ENCODE data around the gene HIC2. TPM values are rescaled to one million over a fixed set of nuclear protein-coding genes. Genes with fewer than 3 reads are reported as not detected.
A peak's percentile ranks its signal among the peaks of the same experiment; 100 is the strongest.
"Not testable (repeated sequence)": the region's sequence is repeated elsewhere in the genome, so short reads cannot be mapped to it uniquely, and the experiment has no call there.

HIC2 gene, protein sequence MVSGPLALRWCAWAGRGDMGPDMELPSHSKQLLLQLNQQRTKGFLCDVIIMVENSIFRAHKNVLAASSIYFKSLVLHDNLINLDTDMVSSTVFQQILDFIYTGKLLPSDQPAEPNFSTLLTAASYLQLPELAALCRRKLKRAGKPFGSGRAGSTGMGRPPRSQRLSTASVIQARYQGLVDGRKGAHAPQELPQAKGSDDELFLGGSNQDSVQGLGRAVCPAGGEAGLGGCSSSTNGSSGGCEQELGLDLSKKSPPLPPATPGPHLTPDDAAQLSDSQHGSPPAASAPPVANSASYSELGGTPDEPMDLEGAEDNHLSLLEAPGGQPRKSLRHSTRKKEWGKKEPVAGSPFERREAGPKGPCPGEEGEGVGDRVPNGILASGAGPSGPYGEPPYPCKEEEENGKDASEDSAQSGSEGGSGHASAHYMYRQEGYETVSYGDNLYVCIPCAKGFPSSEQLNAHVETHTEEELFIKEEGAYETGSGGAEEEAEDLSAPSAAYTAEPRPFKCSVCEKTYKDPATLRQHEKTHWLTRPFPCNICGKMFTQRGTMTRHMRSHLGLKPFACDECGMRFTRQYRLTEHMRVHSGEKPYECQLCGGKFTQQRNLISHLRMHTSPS
- 5.9 and 6.4 TPM in 2 replicates for total RNA-seq

DNA sequence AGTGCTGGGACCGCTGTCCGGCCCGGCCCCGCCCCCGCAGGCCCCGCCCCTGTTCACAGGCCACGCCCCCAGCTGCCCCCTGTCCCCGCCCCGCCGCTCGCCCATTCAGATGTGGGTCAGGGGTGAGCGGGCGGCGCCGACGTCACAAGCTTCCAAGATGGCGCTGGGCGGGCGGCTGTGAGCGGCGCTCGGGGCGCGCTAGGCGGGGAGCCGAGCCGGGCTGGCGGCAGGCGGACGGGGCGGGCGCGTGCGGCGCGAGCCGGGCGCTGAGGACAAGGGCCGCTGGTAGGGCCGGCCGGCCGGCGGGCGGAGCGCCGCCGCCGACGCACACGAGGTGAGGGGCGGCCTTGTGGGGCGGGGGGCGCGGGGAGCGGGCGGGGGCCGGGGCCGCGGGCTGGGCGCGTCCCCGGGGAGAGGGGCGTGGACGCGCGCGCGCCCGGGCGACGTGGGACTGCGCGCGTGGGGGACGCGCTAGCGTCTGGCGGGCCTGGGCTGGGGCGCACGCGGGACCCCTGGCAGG, at the start of gene HIC2:
Gene HIC2, plus strand, starts transcription at position 145 of the 520 bp plus-strand sequence. CDS start 25,461 bp downstream, outside the sequence.
- DNase-seq, result peak; percentile 73
- H3K27ac Mint-ChIP-seq; H3K27me3 Mint-ChIP-seq; H3K36me3 Mint-ChIP-seq (ENCODE audit: low read depth); H3K4me1 Mint-ChIP-seq; intact Hi-C loops (cut with micrococcal nuclease); H3K9me3 Mint-ChIP-seq: not testable (repeated sequence)
- peak within 1 kb of the TSS; percentile 57 for H3K4me3 Mint-ChIP-seq

- H3K4me1 Mint-ChIP-seq; H3K27ac Mint-ChIP-seq; H3K27me3 Mint-ChIP-seq; H3K36me3 Mint-ChIP-seq (ENCODE audit: low read depth); intact Hi-C loops (cut with micrococcal nuclease); H3K9me3 Mint-ChIP-seq; H3K4me3 Mint-ChIP-seq: not testable (repeated sequence)
- DNase-seq, result peak; percentile 25
These were observed 48.4 kb upstream of the HIC2 start for GRCh38 chr22:21368603-21369310.

DNA sequence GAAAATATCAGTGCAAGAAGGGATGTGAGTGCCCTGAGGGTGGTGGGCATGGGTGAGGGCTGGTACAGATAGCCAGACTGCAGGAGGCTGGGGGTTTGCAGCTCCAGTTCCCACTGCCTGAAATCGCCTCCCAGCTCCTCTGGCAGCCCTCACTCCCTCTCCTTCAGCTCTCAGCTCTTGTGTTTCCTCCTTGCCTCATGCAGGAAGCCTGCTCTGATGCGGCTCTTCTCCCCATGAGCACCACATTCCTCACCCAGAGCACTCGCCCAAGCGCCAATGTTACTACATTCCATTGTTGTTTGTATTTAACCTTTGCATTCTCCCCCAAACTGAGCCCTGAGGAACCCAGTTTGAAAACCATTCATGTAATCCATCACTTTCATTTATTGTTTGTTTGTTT, 41.3 kb upstream of the HIC2 start:
- DNase-seq, H3K27me3 Mint-ChIP-seq: not testable (repeated sequence)

DNA sequence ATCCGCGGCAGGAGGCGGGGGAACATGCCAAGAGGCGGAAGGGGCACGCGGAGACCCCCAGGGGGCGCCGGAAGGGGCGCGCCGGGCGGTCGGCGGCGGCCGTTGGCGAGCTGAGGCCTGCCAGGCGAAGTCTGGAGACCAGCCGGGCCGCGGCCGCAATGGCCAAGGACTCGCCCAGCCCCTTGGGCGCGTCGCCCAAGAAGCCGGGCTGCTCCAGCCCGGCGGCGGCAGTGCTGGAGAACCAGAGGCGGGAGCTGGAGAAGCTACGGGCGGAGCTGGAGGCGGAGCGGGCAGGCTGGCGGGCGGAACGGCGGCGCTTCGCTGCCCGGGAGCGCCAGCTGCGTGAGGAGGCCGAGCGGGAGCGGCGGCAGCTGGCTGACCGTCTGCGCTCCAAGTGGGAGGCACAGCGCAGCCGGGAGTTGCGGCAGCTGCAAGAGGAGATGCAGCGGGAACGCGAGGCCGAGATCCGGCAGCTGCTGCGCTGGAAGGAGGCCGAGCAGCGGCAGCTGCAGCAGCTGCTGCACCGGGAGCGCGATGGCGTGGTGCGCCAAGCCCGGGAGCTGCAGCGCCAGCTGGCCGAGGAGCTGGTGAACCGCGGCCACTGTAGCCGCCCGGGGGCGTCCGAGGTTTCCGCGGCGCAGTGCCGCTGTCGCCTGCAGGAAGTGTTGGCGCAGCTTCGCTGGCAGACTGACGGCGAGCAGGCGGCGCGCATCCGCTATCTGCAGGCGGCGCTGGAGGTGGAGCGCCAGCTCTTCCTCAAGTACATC, 33.3 kb upstream of the HIC2 start, which contains the start of gene RIMBP3B:
Gene RIMBP3B, plus strand, starts transcription at position 51 of the 767 bp plus-strand sequence. Its CDS starts 108 bp downstream, at position 159.
- intact Hi-C loops (cut with micrococcal nuclease); H3K4me1 Mint-ChIP-seq; H3K36me3 Mint-ChIP-seq (ENCODE audit: low read depth); H3K27me3 Mint-ChIP-seq; H3K27ac Mint-ChIP-seq; H3K9me3 Mint-ChIP-seq; DNase-seq; H3K4me3 Mint-ChIP-seq: not testable (repeated sequence)

More for the DNA sequence above, 41.3 kb upstream of the HIC2 start:
- H3K27ac Mint-ChIP-seq; H3K9me3 Mint-ChIP-seq; intact Hi-C loops (cut with micrococcal nuclease); H3K36me3 Mint-ChIP-seq (ENCODE audit: low read depth); H3K4me1 Mint-ChIP-seq; H3K4me3 Mint-ChIP-seq: not testable (repeated sequence)

DNA sequence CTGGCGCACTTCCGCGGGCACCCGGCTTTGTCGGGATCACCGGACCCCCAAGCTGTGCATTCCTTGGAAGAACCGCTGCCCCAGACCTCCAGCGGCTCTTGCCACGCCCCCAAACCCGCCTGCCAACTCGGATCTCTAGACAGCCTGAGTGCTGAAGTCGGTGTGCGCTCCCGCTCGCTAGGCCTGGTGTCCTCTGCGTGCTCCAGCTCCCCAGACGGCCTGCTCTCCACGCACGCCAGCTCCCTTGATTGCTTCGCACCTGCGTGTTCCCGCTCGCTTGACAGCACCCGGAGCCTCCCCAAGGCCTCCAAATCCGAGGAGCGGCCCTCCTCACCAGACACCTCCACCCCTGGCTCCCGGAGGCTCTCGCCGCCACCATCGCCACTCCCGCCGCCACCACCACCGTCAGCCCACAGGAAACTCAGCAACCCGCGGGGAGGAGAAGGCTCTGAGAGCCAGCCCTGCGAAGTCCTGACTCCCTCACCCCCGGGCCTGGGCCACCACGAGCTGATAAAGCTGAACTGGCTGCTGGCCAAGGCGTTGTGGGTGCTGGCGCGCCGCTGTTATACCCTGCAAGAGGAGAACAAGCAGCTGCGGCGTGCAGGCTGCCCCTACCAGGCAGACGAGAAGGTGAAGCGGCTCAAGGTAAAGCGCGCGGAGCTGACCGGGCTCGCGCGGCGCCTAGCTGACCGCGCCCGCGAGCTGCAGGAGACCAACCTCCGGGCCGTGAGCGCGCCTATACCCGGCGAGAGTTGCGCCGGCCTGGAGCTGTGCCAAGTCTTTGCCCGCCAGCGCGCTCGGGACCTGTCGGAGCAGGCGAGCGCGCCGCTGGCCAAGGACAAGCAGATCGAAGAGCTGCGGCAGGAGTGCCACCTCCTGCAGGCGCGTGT, 32.5 kb upstream of the HIC2 start:
- H3K4me3 Mint-ChIP-seq; H3K36me3 Mint-ChIP-seq (ENCODE audit: low read depth); H3K4me1 Mint-ChIP-seq; H3K9me3 Mint-ChIP-seq; intact Hi-C loops (cut with micrococcal nuclease); H3K27ac Mint-ChIP-seq; DNase-seq; H3K27me3 Mint-ChIP-seq: not testable (repeated sequence)

GRCh38 chr22:21389480-21389879, 27.7 kb upstream of the HIC2 start:
- H3K36me3 Mint-ChIP-seq (ENCODE audit: low read depth); H3K4me3 Mint-ChIP-seq; H3K9me3 Mint-ChIP-seq; H3K27ac Mint-ChIP-seq; DNase-seq; H3K4me1 Mint-ChIP-seq; H3K27me3 Mint-ChIP-seq; intact Hi-C loops (cut with micrococcal nuclease): not testable (repeated sequence)

DNA sequence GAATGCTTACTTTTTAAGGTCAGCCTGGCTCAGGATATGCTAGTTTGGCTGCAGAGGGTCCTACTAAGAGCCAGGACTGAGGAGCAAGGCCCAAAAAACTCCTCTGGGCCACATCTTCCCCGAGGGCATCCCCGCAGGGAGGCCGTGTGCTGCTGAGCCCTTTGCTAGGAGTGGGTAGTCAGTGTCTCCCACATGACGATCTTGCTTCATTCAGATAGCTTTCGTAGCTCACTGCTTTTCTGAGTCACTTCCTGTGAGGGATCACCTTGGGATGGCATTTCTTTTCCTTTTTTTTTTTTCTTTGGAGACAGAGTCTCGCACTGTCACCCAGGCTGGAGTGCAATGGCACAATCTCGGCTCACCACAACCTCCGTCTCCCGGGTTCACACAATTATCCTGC, 27.2 kb upstream of the HIC2 start:
- intact Hi-C loops (cut with micrococcal nuclease); H3K27me3 Mint-ChIP-seq; H3K4me3 Mint-ChIP-seq; H3K36me3 Mint-ChIP-seq (ENCODE audit: low read depth); DNase-seq; H3K9me3 Mint-ChIP-seq; H3K4me1 Mint-ChIP-seq; H3K27ac Mint-ChIP-seq: not testable (repeated sequence)

- H3K27me3 Mint-ChIP-seq; intact Hi-C loops (cut with micrococcal nuclease); DNase-seq; H3K4me1 Mint-ChIP-seq; H3K9me3 Mint-ChIP-seq; H3K4me3 Mint-ChIP-seq; H3K36me3 Mint-ChIP-seq (ENCODE audit: low read depth); H3K27ac Mint-ChIP-seq: not testable (repeated sequence)
These were observed 22.6 kb upstream of the HIC2 start for GRCh38 chr22:21394613-21395012.

- intact Hi-C loops (cut with micrococcal nuclease); H3K9me3 Mint-ChIP-seq; H3K27me3 Mint-ChIP-seq; DNase-seq; H3K27ac Mint-ChIP-seq; H3K36me3 Mint-ChIP-seq (ENCODE audit: low read depth); H3K4me3 Mint-ChIP-seq; H3K4me1 Mint-ChIP-seq: not testable (repeated sequence)
These were observed 15.8 kb upstream of the HIC2 start for GRCh38 chr22:21401197-21401969.

DNA sequence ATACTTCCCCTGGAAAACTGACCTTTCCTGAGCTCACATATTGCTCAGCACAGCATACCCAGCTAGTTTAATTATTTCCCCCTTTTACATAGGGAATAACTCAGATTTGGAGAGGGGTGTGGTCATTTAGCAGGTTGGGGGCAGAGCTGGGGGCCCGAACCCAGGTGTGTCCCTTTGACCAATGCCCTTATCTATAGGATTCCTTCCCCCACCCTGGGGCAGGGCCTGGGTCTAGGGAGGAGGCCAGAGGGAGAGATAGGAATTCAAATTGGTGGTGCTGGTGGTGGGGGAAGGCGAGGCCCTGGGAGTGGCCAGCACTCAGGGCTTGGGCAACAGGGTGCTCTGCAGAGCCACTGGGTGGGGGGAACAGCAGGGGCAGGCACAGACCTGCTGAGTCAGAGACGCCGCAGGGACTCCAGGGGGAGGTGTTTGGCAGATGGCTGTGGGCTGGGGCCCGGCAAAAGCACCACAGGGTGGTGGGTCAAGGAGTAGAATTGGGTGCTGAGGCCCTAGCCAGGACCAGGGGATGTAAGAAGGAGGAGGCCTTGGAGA, 14.3 kb upstream of the HIC2 start:
- H3K4me3 Mint-ChIP-seq; H3K27ac Mint-ChIP-seq; H3K4me1 Mint-ChIP-seq; intact Hi-C loops (cut with micrococcal nuclease); H3K36me3 Mint-ChIP-seq (ENCODE audit: low read depth); H3K9me3 Mint-ChIP-seq; DNase-seq; H3K27me3 Mint-ChIP-seq: not testable (repeated sequence)

DNA sequence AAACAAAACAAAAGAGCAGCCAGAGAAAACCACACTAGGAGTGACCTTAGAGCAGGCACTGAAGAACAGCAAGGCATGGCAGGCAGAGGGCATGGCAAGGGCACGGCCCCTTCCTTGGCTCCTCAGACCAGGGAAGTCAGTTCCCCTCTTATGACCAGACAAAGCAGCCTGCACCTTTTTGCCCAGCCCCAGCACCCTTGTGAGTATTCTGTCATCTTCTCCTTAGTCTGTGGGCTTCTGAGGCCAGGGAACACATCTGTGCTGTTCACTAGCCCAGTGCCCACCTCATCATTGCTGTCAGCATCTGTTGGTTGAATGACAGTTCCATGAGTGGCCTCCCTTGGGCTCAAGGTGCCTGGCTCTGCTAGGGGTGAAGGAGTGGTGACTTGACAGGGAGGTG, 10.0 kb upstream of the HIC2 start:
- H3K27me3 Mint-ChIP-seq; H3K27ac Mint-ChIP-seq; H3K36me3 Mint-ChIP-seq (ENCODE audit: low read depth); H3K4me3 Mint-ChIP-seq; H3K9me3 Mint-ChIP-seq; H3K4me1 Mint-ChIP-seq; intact Hi-C loops (cut with micrococcal nuclease): not testable (repeated sequence)
- DNase-seq, result peak; percentile 53

- H3K27me3 Mint-ChIP-seq; H3K36me3 Mint-ChIP-seq (ENCODE audit: low read depth); H3K27ac Mint-ChIP-seq; intact Hi-C loops (cut with micrococcal nuclease); H3K4me3 Mint-ChIP-seq; H3K4me1 Mint-ChIP-seq; DNase-seq; H3K9me3 Mint-ChIP-seq: not testable (repeated sequence)
These were observed 9.4 kb upstream of the HIC2 start for GRCh38 chr22:21407792-21408191.
